Measurements from ENCODE around the gene ZDHHC6. TPM values are rescaled to one million over a fixed set of nuclear protein-coding genes. Genes with fewer than 3 reads are reported as not detected.

Gene ZDHHC6
- polyA plus RNA-seq, 1 experiment, result 37.5 TPM

DNA sequence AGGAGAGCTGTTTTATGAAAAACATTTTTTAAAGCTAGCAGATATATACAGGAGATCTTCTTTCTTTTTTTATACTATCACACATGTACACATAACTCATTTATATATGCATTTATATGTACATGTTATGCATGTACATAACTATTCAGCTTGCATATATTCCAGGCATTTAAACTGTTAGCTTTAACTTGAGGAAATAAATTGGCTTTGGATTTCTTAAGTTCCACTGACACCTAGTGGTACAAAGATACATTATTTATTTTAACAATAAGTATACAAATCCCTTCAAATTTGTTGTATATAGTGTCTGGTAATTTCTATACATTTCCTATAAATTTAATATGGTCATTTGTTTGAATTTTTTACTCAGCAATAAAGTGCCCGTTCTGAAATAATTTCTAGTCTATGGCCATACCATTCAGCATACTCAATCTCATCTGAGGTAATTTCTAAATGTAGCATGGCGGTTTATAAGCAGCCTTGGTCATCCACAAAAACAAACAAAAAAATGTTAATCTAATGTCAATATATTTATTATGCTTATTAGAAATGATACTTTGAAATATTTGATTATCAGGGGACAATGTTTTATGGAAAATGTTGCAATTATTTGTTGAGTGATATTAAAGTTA, 11.6 kb downstream of the ZDHHC6 start:
- Histone ChIP-seq H3K27me3 (ENCODE audit: control insufficient read depth, insufficient read depth, low read length) (no peaks in the 10 kb centered on the region), H3K9me3 (ENCODE audit: control insufficient read depth, insufficient read depth, low read length) (no peaks in the 10 kb centered on the region), H3K4me3 (ENCODE audit: low read depth, low read length) (no peak overlapping the region), H3K27ac (ENCODE audit: low read depth, low read length) (no peak overlapping the region)
- no peak for DNase-seq (ENCODE audit: low read depth, low spot score)
- CTCF ChIA-PET, result interaction anchor here (0.6 to 3.6 kb wide), 23 partner anchors 9 to 951 kb away, joined by 3 to 33 read pairs (median 5); partner anchors contain the start of genes VTI1A and ZDHHC6
- POLR2A ChIA-PET, result interaction anchor here (0.9 kb wide), 1 partner anchor 114 kb away, joined by 3 read pairs; no protein-coding TSS in a partner anchor
- TF ChIP-seq CTCF (IDR thresholded peaks at IDR 0.05; ENCODE audit: low read depth, low read length), result peak; percentile 47

GRCh38 chr10:112433136-112433535, 13.6 kb downstream of the ZDHHC6 start:
- Histone ChIP-seq H3K27ac (ENCODE audit: low read depth, low read length) (no peak overlapping the region), H3K4me3 (ENCODE audit: low read depth, low read length) (no peak overlapping the region), H3K9me3 (ENCODE audit: control insufficient read depth, insufficient read depth, low read length) (no peaks in the 10 kb centered on the region), H3K27me3 (ENCODE audit: control insufficient read depth, insufficient read depth, low read length) (no peaks in the 10 kb centered on the region)
- CTCF ChIA-PET, result interaction anchor here (1.9 kb wide), 1 partner anchor 296 kb away, joined by 7 read pairs; no protein-coding TSS in a partner anchor
- TF ChIP-seq CTCF (IDR thresholded peaks at IDR 0.05; ENCODE audit: low read depth, low read length), result no peak
- DNase-seq (ENCODE audit: low read depth, low spot score), result no peak
- POLR2A ChIA-PET, result no interaction called here

- CTCF ChIA-PET, result no interaction called here
- no peak for TF ChIP-seq CTCF (IDR thresholded peaks at IDR 0.05; ENCODE audit: low read depth, low read length)
- Histone ChIP-seq H3K27ac (ENCODE audit: low read depth, low read length) (no peak overlapping the region), H3K27me3 (ENCODE audit: control insufficient read depth, insufficient read depth, low read length) (no peaks in the 10 kb centered on the region), H3K9me3 (ENCODE audit: control insufficient read depth, insufficient read depth, low read length) (no peaks in the 10 kb centered on the region), H3K4me3 (ENCODE audit: low read depth, low read length) (no peak overlapping the region)
- no peak for DNase-seq (ENCODE audit: low read depth, low spot score)
- POLR2A ChIA-PET, result no interaction called here
Observed at GRCh38 chr10:112429654-112430230, 17.0 kb downstream of the ZDHHC6 start.

GRCh38 chr10:112429147-112429546, 17.6 kb downstream of the ZDHHC6 start:
- no peak for DNase-seq (ENCODE audit: low read depth, low spot score)
- POLR2A ChIA-PET, result no interaction called here
- CTCF ChIA-PET, result no interaction called here
- H3K27me3 ChIP-seq (ENCODE audit: control insufficient read depth, insufficient read depth, low read length), result no peaks in the 10 kb centered on the region
- no peaks in the 10 kb centered on the region for H3K9me3 ChIP-seq (ENCODE audit: control insufficient read depth, insufficient read depth, low read length)
- no peak for TF ChIP-seq CTCF (IDR thresholded peaks at IDR 0.05; ENCODE audit: low read depth, low read length)
- no peak overlapping the region for H3K4me3 ChIP-seq (ENCODE audit: low read depth, low read length)
- H3K27ac ChIP-seq (ENCODE audit: low read depth, low read length), result no peak overlapping the region

DNA sequence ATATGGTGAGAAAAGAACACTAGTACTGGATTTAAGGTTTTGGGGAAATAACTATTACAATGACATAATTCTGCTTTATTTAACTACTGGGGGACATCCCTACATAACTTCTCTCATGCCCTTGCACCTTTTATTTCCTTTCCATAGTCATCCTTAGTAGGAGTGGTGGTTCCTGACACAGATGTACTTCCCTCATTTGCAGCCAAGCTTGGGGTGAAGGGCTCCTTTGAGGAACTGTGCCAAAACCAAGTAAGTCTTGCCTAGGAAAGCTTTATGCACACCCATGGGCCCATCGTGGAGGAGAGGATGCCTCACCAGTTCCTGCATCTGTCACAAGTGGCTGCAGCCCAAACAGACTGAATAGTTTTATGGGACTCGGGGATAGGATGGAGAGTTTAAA, 20.6 kb downstream of the ZDHHC6 start:
- TF ChIP-seq CTCF (IDR thresholded peaks at IDR 0.05; ENCODE audit: low read depth, low read length), result no peak
- H3K9me3 ChIP-seq (ENCODE audit: control insufficient read depth, insufficient read depth, low read length), result no peaks in the 10 kb centered on the region
- H3K4me3 ChIP-seq (ENCODE audit: low read depth, low read length), result no peak overlapping the region
- no peaks in the 10 kb centered on the region for H3K27me3 ChIP-seq (ENCODE audit: control insufficient read depth, insufficient read depth, low read length)
- ChIA-PET POLR2A (no interaction called here), CTCF (interaction anchor here (0.6 to 2.6 kb wide), 5 partner anchors 9 to 1866 kb away, joined by 3 to 21 read pairs (median 3); no protein-coding TSS in a partner anchor)
- DNase-seq (ENCODE audit: low read depth, low spot score), result no peak
- H3K27ac ChIP-seq (ENCODE audit: low read depth, low read length), result no peak overlapping the region

Measured in AG04450 (cell line).